HG03095 (cell line): ENCODE data around the gene PPARA.
"Not testable (repeated sequence)": the region's sequence is repeated elsewhere in the genome, so short reads cannot be mapped to it uniquely, and the experiment has no call there.

Experiments
- ATAC-seq: cut with Tn5 transposase; IDR thresholded peaks from one replicate; pipeline ENCODE4 v1.9.1; 2021; ENCODE audit warnings: moderate library complexity; ENCODE audit not compliant: unreplicated experiment

The PPARA gene

GRCh38 chr22:46240506-46240905, 90.2 kb downstream of the PPARA start:
- no peak for ATAC-seq

DNA sequence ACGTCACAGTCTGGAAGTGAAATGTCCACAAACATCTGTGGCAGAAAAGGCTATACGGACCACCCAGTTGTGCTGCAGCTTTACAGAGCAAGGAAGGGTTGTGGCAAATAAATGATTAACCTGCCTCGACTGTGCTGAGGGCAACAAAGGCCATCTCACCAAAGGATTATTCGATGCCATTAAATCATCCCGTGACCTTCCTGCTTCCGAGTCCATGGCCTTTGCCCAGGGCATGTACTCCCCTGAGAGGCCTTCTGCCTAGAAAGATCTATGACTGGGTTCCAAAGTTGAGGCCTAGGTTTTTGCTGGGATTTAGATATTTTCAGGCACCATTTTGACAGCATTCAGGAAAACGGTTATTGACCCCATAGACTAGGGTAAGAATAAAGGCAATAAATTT, 90.6 kb downstream of the PPARA start:
- ATAC-seq = no peak

DNA sequence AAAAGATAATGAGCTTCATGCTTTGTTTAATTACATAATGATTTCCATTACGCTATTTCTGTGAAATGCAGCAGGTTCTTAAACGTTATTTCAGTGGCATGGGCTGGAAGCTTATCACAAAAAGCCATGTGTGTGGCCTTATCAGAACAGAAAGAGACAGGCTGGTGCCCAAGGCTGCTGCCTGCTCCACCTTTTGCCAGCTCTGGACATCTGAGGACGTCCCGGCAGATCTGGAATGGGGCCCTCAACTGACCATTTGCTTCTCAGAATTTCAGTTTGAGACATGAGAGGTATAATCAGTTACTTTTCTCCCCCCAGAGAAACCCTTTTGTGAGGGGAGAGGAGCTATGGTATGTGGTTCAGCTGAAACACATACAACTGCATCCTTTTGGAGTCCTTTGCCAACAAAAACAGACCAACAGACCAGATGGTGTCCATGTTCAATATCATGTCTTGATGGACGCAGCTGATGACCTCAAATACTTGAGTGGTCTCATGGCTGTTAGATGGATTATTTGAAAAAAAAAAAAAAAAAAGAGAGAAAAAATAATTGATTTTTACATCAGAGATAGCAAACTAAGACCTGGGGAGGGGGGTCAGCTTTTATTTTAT, 91.2 kb downstream of the PPARA start:
- no peak for ATAC-seq

DNA sequence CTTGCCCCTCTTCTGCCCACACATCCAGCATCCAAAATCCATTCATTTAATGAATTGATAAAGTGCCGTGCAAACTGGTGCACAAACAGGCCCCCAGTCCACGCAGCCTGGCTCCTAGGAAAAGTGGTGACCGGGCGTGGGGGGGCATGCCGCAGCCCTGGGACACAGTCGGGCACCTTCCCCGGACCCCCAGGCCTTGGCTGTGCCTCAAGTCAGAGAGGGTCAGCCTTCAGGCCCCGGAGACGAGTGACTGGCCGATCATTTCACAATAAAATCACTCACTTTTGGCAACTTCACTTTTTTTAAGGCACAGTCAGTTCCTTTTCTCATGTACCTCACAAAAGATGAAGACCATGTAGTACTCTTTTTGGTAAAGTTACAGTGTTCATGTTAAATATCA, 91.8 kb downstream of the PPARA start:
- ATAC-seq = no peak

- no peak for ATAC-seq
Observed at GRCh38 chr22:46244771-46245170, 94.4 kb downstream of the PPARA start.

- ATAC-seq = no peak
Observed at GRCh38 chr22:46245511-46245910, 95.2 kb downstream of the PPARA start.

DNA sequence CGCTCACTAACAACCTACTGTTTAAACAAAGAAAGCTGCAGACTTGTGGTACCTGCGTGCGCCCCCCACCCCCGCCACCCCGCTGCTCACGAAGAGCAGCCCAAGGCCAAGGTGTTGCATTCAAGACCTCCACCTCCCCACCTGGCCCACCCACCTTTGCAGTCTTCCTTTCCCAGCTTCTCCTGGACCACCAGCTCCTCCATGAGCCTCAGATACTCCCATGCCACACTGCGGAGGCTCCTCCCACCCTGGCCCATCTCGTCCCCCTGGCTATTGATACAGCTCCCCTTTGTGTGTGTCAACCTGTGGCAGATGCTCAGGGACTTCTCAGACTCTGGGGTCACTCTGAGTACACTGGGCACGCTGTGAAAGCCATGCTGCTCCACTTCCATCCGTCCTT, 95.9 kb downstream of the PPARA start:
- ATAC-seq = no peak

DNA sequence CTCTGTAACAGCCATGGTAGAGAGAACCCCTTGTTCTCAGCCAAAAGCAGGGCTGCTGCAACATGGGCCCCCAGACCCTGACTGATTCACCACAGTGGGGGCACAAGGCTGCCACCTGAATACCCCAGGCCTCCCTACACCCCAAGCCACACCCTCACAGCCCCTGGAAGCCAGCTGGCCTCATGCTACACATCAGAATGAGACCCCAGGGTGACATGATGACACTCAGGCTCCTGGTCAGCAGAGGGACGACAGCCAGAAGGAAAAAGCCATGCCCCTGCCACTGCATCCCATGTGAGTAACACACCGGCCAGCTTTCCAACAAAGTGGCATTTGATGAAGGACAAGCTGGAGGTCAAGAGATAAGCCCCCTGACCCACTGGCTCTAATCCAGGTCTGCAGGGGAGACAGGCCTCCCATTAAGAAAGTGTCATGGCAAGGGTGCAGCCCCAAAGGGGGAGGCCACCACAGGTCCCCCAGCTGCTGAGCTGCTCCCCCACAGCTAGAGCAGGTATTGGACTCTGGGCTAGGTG, 97.2 kb downstream of the PPARA start:
- no peak for ATAC-seq

DNA sequence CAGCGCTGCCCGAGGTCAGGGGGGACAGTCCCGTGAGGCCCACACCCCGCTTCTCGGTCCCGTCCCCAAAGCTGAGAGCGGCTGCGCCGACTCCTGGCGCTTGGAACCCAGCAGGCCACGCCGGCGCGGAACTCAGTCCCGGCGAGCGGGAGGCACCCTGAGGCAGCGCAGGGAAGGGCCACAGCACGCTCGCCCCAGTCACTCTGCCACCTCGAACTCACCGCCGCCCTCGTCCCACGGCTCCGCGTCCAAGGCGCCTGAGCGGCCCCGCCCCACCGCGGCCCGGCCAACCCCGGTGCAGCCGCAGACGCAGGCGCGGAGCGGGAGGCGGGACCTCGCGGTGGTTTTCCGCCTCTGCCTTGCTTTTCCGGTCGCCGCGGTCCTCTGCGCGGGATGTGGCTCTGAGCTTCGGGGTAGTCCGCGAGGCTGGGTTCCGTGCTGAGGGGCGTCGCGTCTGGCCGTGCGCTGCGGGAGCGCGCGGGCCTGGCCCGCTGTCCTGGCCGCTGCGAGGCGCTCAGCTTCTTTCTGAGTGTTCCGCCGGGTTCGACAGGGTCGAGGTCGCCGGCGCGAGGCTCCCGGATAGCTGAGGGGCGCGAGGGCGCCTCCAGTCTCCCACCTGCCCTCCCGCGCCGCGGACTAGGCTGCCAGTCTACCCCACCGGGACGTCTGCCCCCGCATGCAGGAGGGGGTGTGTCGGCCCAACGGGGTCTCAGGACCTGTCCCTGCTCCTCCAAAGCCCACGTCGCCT, 99.9 kb downstream of the PPARA start, which contains the start of gene CDPF1:
Gene CDPF1 (minus strand): TSS at position 259 of the 748 bp plus-strand sequence. CDS start 2,009 bp downstream, outside the sequence.
- peak; percentile 67 for ATAC-seq

DNA sequence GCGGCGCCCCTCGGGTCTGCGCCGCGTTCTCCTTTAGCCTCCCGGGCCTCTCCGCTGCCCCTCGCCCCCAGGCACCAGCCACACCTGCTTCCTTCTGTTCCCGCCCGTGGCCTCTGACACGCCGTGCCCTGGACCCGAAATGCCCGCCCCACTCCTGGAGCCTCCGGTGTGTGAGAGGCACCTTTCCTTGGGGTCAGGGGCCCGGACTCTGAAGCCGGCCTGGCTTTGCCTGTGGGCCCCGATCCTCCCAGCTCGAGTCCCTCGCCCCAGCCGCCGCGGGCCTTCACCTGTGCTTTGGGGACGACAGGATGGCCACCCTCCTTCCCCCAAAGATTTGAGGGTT, 100.4 kb downstream of the PPARA start:
- peak; percentile 7 for ATAC-seq

- ATAC-seq = no peak
Observed at GRCh38 chr22:46251266-46251665, 100.9 kb downstream of the PPARA start.

GRCh38 chr22:46251816-46252380, 101.6 kb downstream of the PPARA start:
- no peak for ATAC-seq

GRCh38 chr22:46256358-46256958, 106.1 kb downstream of the PPARA start:
- no peak for ATAC-seq

GRCh38 chr22:46259374-46259773, 109.0 kb downstream of the PPARA start:
- ATAC-seq = no peak

DNA sequence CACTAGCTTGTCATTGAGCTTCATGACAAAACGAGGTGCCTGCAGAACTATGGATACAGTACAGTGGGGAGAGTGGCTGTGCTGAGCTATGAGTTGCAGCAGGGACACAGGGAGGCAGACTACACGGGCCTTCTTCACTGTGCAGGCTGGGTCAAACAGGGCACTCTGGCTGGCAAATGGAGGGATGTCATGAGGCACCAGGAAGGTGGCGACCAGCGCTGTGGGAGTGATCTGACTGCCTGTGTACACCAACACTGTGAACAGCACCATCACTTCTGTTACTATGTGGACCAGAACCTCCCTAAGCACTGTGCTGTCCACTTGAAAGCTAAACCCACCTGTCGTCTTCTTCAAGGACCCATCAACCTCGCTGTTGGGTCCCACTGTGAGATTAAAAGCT, 109.7 kb downstream of the PPARA start:
- ATAC-seq = no peak

- no peak for ATAC-seq
Observed at GRCh38 chr22:46262449-46263215, 112.3 kb downstream of the PPARA start.

DNA sequence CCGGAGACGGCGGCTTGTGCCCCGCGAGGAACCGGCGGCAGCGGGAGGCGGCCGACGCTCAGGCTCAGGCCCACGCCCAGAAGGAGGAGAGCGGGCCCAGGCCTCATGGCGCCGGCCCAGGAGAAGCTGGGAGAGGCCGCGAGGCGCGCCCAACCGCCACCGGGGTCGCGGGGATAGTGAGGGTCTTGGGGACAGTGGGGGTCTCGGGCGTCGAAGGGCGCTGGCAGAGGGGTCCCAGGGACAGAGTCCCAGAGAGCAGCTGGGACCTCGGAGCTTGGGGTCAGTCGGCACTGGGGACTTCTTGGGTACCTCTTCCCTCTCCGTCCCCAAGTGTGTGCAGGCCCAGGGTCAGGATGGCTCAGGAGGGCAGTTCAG, 112.9 kb downstream of the PPARA start, which contains the start of gene PKDREJ:
Gene PKDREJ (minus strand): TSS at position 128 of the 375 bp plus-strand sequence. CDS start 21 bp downstream, at position 107.
- ATAC-seq = no peak

DNA sequence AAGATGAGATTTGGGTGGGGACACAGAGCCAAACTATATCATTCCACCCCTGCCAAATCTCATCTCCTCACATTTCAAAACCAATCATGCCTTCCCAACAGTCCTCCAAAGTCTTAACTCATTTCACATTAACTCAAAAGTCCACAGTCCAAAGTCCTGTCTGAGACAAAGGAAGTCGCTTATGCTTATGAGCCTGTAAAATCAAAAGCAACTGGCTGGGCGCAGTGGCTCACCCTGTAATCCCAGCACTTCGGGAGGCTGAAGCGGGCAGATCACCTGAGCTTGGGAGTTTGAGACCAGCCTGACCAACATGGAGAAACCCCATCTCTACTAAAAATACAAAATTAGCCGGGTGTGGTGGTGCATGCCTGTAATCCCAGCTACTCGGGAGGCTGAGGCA, 114.2 kb downstream of the PPARA start:
- ATAC-seq = not testable (repeated sequence)

DNA sequence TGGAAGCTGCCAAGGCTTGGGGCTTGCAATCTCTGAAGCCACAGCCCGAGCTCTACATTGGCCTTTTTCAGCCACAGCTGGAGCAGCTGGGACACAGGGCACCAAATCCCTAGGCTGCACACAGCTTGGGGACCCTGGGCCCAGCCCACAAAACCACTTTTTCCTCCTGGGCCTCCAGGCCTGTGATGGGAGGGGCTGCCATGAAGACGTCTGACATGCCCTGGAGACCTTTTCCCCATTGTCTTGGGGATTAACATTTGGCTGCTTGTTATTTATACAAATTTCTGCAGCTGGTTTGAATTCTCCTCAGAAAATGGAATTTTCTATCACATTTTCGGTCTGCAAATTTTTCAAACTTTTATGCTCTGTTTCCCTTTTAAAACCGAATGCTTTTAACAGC, 115.3 kb downstream of the PPARA start:
- ATAC-seq = not testable (repeated sequence)

GRCh38 chr22:46267431-46268279, 117.3 kb downstream of the PPARA start, which contains the start of gene TTC38:
Gene TTC38, plus strand, starts transcription at chr22:46268008. Its CDS starts 32 bp downstream, at chr22:46268040.
- ATAC-seq = peak; percentile 62
